Esophagus (tissue), 2 donors: ENCODE results near the gene GMEB2. TPM values are rescaled to one million over a fixed set of nuclear protein-coding genes. Genes with fewer than 3 reads are reported as not detected.

Experiments used
- H3K27ac ChIP-seq, 2 donors: one replicate each; pipeline ENCODE4 v1.5.1; 2013; ENCODE audit warnings: low read depth in 2 of 2, mild to moderate bottlenecking in 2 of 2, inconsistent platforms in 1 of 2, low read length in 1 of 2, moderate library complexity in 1 of 2
- H3K27me3 ChIP-seq, 2 donors: one replicate each; pipeline ENCODE4 v1.6.1; 2013; ENCODE audit warnings: low read length in 2 of 2, control low read depth in 1 of 2, mild to moderate bottlenecking in 1 of 2; ENCODE audit not compliant: insufficient read depth in 2 of 2, control insufficient read depth in 1 of 2
- H3K36me3 ChIP-seq, 2 donors: one replicate each; pipeline ENCODE4 v1.6.1; 2013; ENCODE audit warnings: low read length in 1 of 2; ENCODE audit not compliant: control insufficient read depth in 2 of 2, insufficient read depth in 2 of 2
- H3K4me1 ChIP-seq, 2 donors: one replicate each; pipeline ENCODE4 v1.6.1; 2013; ENCODE audit warnings: low read length in 1 of 2; ENCODE audit not compliant: control insufficient read depth in 2 of 2, insufficient read depth in 2 of 2
- H3K4me3 ChIP-seq, 2 donors: one replicate each; pipeline ENCODE4 v1.5.1; 2013; ENCODE audit warnings: low read length in 2 of 2, mild to moderate bottlenecking in 2 of 2, low read depth in 1 of 2, moderate library complexity in 1 of 2
- H3K9me3 ChIP-seq, 2 donors: one replicate each; pipeline ENCODE4 v1.6.1; 2013; ENCODE audit warnings: mild to moderate bottlenecking in 2 of 2, low read depth in 1 of 2, low read length in 1 of 2, moderate library complexity in 1 of 2; ENCODE audit not compliant: control insufficient read depth in 2 of 2, insufficient read depth in 1 of 2
- WGBS, 2 donors: extraction: QIAGEN DNeasy Blood & Tissue Kit; methylation state at CpG; one replicate each; pipeline ENCODE4 v1.1.7; 2013; 5-methylcytosine and 5-hydroxymethylcytosine counted together
- polyA plus RNA-seq, 2 donors: library from polyadenylated mRNA; stranded (reverse); fragments of 200-250 nt; gene quantifications; one replicate each; pipeline ENCODE4 v1.2.3, GENCODE V29; 2013
- donor health status: healthy with polysubstance abuse.
- donor health status: Bipolar disorder and iron deficiency.

The GMEB2 gene
- polyA plus RNA-seq, 2 donors = 7.6 to 8.8 TPM

- H3K27me3 ChIP-seq = no peaks in the 10 kb centered on the region
- 89 to 94% methylated on average over 14 of the region's 14 CpGs for WGBS, 2 donors
- H3K27ac ChIP-seq = no peak overlapping the region
- peaks cover 8 to 38% of the 10 kb centered on the region in 2 donors for H3K36me3 ChIP-seq
- H3K4me3 ChIP-seq = no peak overlapping the region
- no peaks in the 10 kb centered on the region for H3K9me3 ChIP-seq
- peaks cover 0 to 4% of the 10 kb centered on the region in 2 donors for H3K4me1 ChIP-seq
These were observed 68.0 kb downstream of the GMEB2 start for GRCh38 chr20:63558804-63559484.

DNA sequence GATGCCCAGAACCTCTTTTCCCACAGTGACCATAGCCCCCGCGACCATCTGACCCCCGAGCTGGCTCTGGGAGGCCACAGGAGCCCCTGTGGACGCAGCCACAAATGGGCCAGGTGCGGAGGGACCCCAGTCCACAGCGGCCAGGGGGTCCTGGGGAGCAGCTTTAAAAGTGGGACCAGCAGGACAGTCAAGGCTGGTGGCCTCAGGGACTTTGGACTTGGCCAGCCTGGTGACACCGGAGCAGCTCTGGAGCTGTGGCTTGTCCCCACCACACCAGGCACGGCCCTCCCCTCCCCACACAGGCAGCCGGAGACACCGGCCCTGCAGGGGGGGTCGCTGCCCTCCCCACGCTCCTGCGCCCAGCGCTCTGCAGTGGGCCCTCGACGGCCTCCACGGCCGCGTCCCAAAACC is 69.4 kb downstream of the GMEB2 start:
- peaks cover 0 to 7% of the 10 kb centered on the region in 2 donors for H3K4me1 ChIP-seq
- no peak overlapping the region for H3K4me3 ChIP-seq
- H3K27ac ChIP-seq = no peak overlapping the region
- H3K27me3 ChIP-seq = no peaks in the 10 kb centered on the region
- no peaks in the 10 kb centered on the region for H3K9me3 ChIP-seq
- WGBS, 2 donors = 90 to 91% methylated on average over 17 to 19 of the region's 19 CpGs
- H3K36me3 ChIP-seq = peaks cover 8 to 28% of the 10 kb centered on the region in 2 donors

GRCh38 chr20:63556873-63557478 is 69.9 kb downstream of the GMEB2 start:
- Histone ChIP-seq H3K4me3 (no peak overlapping the region), H3K27ac (no peak overlapping the region), H3K4me1 (peaks cover 0 to 7% of the 10 kb centered on the region in 2 donors), H3K9me3 (no peaks in the 10 kb centered on the region), H3K36me3 (peaks cover 5 to 27% of the 10 kb centered on the region in 2 donors), H3K27me3 (no peaks in the 10 kb centered on the region)
- 67 to 69% methylated on average over 23 of the region's 23 CpGs for WGBS, 2 donors

DNA sequence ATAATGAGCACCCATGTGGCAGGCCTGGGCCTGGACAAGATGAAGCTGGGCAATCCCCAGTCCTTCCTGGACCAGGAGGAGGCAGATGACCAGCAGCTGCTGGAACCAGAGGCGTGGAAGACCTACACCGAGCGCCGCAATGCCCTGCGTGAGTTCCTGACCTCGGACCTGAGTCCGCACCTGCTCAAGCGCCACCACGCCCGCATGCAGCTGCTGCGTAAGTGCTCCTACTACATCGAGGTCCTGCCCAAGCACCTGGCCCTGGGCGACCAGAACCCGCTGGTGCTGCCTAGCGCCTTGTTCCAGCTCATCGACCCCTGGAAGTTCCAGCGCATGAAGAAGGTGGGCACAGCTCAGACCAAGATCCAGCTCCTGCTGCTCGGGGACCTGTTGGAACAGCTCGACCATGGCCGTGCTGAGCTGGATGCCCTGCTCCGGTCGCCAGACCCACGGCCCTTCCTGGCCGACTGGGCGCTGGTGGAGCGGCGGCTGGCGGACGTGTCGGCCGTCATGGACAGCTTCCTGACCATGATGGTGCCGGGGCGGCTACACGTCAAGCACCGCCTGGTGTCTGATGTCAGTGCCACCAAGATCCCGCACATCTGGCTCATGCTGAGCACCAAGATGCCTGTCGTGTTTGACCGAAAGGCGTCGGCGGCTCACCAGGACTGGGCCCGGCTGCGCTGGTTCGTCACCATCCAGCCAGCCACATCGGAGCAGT is 71.1 kb downstream of the GMEB2 start:
- no peak overlapping the region for H3K4me3 ChIP-seq
- no peak overlapping the region for H3K27ac ChIP-seq
- H3K4me1 ChIP-seq = peaks cover 0 to 7% of the 10 kb centered on the region in 2 donors
- H3K36me3 ChIP-seq = peaks cover 4 to 18% of the 10 kb centered on the region in 2 donors
- no peaks in the 10 kb centered on the region for H3K9me3 ChIP-seq
- 89 to 91% methylated on average over 45 of the region's 45 CpGs for WGBS, 2 donors
- H3K27me3 ChIP-seq = no peaks in the 10 kb centered on the region

DNA sequence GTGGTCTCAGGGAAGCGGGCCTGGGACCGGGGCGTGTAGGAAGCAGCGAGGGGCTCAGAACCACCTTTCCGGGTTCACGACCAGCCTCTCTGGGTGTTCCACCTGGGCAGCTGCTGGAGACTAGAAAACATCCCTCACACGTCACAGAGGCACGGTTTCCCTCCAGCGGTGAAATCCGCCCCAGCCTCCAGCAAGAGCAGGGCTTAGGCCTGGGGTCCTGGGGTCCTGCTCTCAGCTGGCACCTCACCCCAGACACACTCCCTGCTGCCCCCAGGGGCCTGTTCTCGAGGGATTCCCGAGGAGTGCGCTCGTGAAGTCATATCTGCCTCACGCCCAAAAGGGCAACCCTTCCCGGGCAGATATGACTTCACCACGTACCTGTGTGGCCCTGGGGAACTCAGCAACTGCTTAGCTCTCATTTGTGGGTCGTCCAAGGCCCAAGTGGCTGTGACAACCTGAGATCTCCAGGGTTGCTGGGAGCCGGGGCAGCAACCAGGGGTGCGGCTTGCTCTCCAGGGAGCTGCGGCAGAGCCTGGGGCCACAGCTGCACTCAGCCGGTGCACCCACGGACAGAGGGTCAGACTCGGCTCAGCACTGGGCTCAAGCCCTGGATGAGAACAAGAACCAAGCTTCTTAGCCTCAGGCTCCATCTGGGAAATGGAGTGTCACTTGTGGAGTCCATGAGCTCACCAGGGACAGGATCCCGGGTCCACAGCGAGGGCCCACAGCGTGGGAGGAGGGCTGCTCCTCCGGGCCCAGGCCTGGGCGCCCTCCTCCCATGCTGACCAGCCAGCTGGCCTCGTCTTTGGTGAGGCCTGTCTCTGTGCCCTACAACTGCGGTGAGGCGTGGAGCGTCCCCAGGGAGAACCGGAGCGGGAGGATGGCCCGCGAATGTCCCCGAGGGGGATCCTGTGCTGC is 72.3 kb downstream of the GMEB2 start:
- H3K4me1 ChIP-seq = peaks cover 0 to 7% of the 10 kb centered on the region in 2 donors
- H3K27me3 ChIP-seq = no peaks in the 10 kb centered on the region
- no peak overlapping the region for H3K27ac ChIP-seq
- H3K36me3 ChIP-seq = peaks cover 0 to 6% of the 10 kb centered on the region in 2 donors
- WGBS, 2 donors = 65 to 69% methylated on average over 38 of the region's 38 CpGs
- H3K9me3 ChIP-seq = no peaks in the 10 kb centered on the region
- no peak overlapping the region for H3K4me3 ChIP-seq

- H3K4me3 ChIP-seq = peak within 1 kb of the TSS; percentile 35 to 46
- no peaks in the 10 kb centered on the region for H3K27me3 ChIP-seq
- H3K36me3 ChIP-seq = peaks cover 0 to 6% of the 10 kb centered on the region in 2 donors
- H3K27ac ChIP-seq = no peak within 1 kb of the TSS
- no peaks in the 10 kb centered on the region for H3K9me3 ChIP-seq
- 1 to 2% methylated on average over 30 to 34 of the region's 34 CpGs for WGBS, 2 donors
- H3K4me1 ChIP-seq = peaks cover 0 to 7% of the 10 kb centered on the region in 2 donors
These were observed 73.0 kb downstream of the GMEB2 start, which contains the start of gene FNDC11 for GRCh38 chr20:63553933-63554290. Gene FNDC11 (plus strand): TSS chr20:63554159. CDS start chr20:63555664, 1,505 bp downstream.

DNA sequence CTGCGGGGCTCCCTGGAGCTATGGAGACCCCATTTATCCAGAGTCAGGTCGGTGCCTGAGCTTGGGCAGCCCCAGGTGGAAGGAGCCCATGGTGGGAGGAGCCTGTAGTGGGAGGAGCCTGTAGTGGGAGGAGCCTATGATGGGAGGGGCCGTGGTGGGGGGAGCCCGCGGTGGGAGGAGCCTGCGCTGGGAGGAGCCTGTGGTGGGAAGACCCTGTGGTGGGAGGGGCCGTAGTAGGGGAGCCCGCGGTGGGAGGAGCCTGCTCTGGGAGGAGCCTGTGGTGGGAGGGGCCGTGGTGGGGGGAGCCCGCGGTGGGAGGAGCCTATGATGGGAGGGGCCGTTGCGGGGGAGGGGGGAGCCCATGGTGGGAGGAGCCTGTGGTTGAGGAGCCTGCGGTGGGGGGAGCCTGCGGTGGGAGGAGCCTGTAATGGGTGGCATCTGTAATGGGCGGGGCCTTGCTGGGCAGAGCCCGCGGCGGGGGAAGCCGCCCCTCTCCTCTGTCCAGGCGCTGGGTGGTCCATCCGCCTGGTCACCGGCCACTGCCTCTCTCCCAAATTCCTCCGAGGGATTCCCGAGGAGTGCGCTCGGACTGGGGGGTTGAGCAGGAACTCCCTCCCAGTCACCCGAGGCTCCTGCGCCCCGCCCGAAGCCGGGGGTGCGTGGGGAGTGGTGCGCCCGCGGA is 73.5 kb downstream of the GMEB2 start:
- H3K4me3 ChIP-seq = peak overlapping the region; percentile 35 to 46
- H3K4me1 ChIP-seq = peaks cover 0 to 7% of the 10 kb centered on the region in 2 donors
- H3K27ac ChIP-seq = no peak overlapping the region
- 2% methylated on average over 26 to 37 of the region's 37 CpGs for WGBS, 2 donors
- peaks cover 0 to 6% of the 10 kb centered on the region in 2 donors for H3K36me3 ChIP-seq
- no peaks in the 10 kb centered on the region for H3K9me3 ChIP-seq
- H3K27me3 ChIP-seq = no peaks in the 10 kb centered on the region

DNA sequence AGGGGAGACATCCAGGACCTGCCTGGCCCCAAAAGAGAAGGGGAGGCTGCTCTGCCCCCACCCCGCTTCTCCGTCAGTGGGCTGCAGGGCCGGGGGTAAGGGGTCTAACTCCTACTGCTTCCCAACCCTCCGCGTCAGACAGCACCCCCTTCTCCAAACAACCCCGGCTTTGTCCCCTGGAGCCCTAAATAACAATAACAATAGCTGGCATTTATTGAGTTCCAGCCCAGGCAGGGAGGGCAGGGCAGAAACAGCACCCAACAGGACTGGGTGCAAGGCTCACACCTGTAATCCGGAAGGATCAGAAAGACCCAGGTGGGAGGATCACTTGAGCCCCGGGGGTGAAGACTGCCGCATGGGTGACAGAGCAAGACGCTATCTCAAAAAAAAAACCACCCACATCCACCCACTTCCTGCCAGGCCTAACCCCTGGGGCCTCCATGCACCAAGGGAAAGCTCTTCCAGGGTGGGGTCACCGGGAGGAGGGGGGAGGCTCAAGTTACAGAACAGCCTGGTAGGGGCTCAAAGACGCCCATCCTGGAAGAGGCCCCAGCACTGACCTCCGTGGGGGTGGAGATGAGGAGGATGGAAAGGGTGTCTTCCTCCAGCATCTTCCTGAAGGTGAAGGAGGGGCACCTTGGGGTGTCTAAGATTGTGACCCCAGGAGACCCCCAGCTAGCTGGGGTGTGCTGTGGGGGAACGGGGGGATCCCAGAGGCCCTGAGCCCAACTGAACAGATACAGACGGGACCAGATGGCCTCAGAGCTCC is 74.2 kb downstream of the GMEB2 start:
- no peak overlapping the region for H3K4me3 ChIP-seq
- H3K27ac ChIP-seq = no peak overlapping the region
- 29 to 30% methylated on average over 15 of the region's 15 CpGs for WGBS, 2 donors
- no peaks in the 10 kb centered on the region for H3K9me3 ChIP-seq
- H3K27me3 ChIP-seq = peaks cover 0 to 2% of the 10 kb centered on the region in 2 donors
- peaks cover 0 to 6% of the 10 kb centered on the region in 2 donors for H3K36me3 ChIP-seq
- H3K4me1 ChIP-seq = peaks cover 0 to 7% of the 10 kb centered on the region in 2 donors
